SU-DHL-6 (cell line): ENCODE data around the gene KRTAP5-4.
"Not testable (repeated sequence)": the region's sequence is repeated elsewhere in the genome, so short reads cannot be mapped to it uniquely, and the experiment has no call there.

Experiments
- H2AFZ ChIP-seq: fragments of 200-600 bp; sonication (generic); 2 replicates; pipeline ENCODE4 v1.6.1; 2014; ENCODE audit warnings: low read depth, mild to moderate bottlenecking, moderate library complexity, mixed read lengths, antibody characterized with exemption, low read length; ENCODE audit not compliant: severe bottlenecking
- H3F3A ChIP-seq: fragments of 200-600 bp; shearing (Covaris generic); 2 replicates; pipeline ENCODE4 v1.6.0; 2016; ENCODE audit warnings: antibody characterized with exemption, mild to moderate bottlenecking; ENCODE audit not compliant: insufficient read depth
- H3K27ac ChIP-seq: fragments of 200-600 bp; sonication (generic); 2 replicates; pipeline ENCODE4 v1.5.1; 2016; ENCODE audit warnings: low read depth, mild to moderate bottlenecking, low read length, moderate library complexity, mixed read lengths
- H3K27me3 ChIP-seq: fragments of 200-600 bp; sonication (generic), shearing (Covaris generic); 2 replicates; pipeline ENCODE4 v1.6.0; 2014; ENCODE audit warnings: mild to moderate bottlenecking, low read length
- H3K36me3 ChIP-seq: fragments of 200-600 bp; sonication (generic); 2 replicates; pipeline ENCODE4 v1.6.1; 2014; ENCODE audit warnings: mild to moderate bottlenecking, low read length, mixed read lengths
- H3K4me2 ChIP-seq: fragments of 300-600, 200-600 bp; shearing (Covaris generic), sonication (generic); 2 replicates; pipeline ENCODE4 v1.6.0; 2014; ENCODE audit warnings: low read length, low read depth, mild to moderate bottlenecking; ENCODE audit not compliant: poor library complexity, severe bottlenecking
- H3K4me3 ChIP-seq: fragments of 200-600 bp; sonication (generic); 2 replicates; pipeline ENCODE4 v1.5.1; 2014; ENCODE audit warnings: antibody characterized with exemption, low read length, mild to moderate bottlenecking, mixed read lengths; ENCODE audit not compliant: insufficient read depth, poor library complexity, severe bottlenecking
- H3K79me2 ChIP-seq: fragments of 200-600 bp; sonication (generic); 2 replicates; pipeline ENCODE4 v1.6.1; 2014; ENCODE audit warnings: mild to moderate bottlenecking, low read length, moderate library complexity; ENCODE audit not compliant: insufficient read depth
- H3K9ac ChIP-seq: fragments of 200-600 bp; sonication (generic); 2 replicates; pipeline ENCODE4 v1.7.0; 2014; ENCODE audit warnings: mild to moderate bottlenecking, low read length
- H3K9me2 ChIP-seq: fragments of 200-600 bp; sonication (generic); replicated peaks from 2 replicates; pipeline ENCODE4 v1.6.1; 2014; ENCODE audit warnings: low read length; ENCODE audit not compliant: insufficient read depth
- H3K9me3 ChIP-seq: fragments of 200-600 bp; sonication (generic); 2 replicates; pipeline ENCODE4 v1.6.1; 2014; ENCODE audit warnings: low read length, mixed read lengths; ENCODE audit not compliant: insufficient read depth
- H4K20me1 ChIP-seq: fragments of 200-600 bp; sonication (generic); 2 replicates; pipeline ENCODE4 v1.6.1; 2014; ENCODE audit warnings: low read depth, mild to moderate bottlenecking, antibody characterized with exemption, low read length, moderate library complexity, mixed read lengths
- EZH2phosphoT487 ChIP-seq: fragments of 200-600 bp; sonication (generic), shearing (Covaris generic); conservative IDR thresholded peaks from 2 replicates; pipeline ENCODE4 v1.6.1; 2018; ENCODE audit warnings: mild to moderate bottlenecking, antibody characterized with exemption, low read length, moderate library complexity, mixed read lengths
- TF ChIP-seq, protein P1 (sequence below): fragments of 200-600 bp; sonication (generic); IDR thresholded peaks from one replicate; pipeline ENCODE4 v1.5.1; 2017; ENCODE audit warnings: antibody characterized with exemption, mild to moderate bottlenecking, low read length, moderate library complexity; ENCODE audit not compliant: insufficient read depth, poor library complexity, severe bottlenecking

KRTAP5-4 gene

DNA sequence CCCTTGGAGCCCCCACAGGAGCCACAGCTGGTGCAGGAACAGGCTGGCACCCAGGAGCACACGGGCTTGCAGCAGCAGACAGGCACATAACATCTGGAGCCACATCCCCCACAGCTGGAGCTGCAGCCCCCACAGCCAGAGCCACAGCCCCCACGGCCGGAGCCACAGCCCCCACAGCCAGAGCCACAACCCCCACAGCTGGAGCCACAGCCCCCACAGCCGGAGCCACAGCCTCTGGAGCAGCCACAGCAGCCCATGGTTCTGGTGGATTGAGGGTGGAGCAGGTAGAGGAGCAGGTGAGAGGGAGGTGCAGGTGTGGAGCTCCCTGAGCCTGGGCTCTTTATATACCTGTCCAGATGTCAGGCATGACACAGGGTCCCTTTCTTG, 24.0 kb downstream of the KRTAP5-4 start, which contains the start of gene KRTAP5-2:
Gene KRTAP5-2, minus strand, starts transcription at position 301 of the 387 bp plus-strand sequence. Its CDS starts 44 bp downstream, at position 257.
- H3K79me2 ChIP-seq, result no peaks in the 10 kb centered on the region
- no peak within 1 kb of the TSS for H3K9ac ChIP-seq
- no peak within 1 kb of the TSS for H3K27ac ChIP-seq
- TF ChIP-seq EZH2phosphoT487, result no peak
- TF ChIP-seq, protein P1, sequence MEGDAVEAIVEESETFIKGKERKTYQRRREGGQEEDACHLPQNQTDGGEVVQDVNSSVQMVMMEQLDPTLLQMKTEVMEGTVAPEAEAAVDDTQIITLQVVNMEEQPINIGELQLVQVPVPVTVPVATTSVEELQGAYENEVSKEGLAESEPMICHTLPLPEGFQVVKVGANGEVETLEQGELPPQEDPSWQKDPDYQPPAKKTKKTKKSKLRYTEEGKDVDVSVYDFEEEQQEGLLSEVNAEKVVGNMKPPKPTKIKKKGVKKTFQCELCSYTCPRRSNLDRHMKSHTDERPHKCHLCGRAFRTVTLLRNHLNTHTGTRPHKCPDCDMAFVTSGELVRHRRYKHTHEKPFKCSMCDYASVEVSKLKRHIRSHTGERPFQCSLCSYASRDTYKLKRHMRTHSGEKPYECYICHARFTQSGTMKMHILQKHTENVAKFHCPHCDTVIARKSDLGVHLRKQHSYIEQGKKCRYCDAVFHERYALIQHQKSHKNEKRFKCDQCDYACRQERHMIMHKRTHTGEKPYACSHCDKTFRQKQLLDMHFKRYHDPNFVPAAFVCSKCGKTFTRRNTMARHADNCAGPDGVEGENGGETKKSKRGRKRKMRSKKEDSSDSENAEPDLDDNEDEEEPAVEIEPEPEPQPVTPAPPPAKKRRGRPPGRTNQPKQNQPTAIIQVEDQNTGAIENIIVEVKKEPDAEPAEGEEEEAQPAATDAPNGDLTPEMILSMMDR, result no peak
- H4K20me1 ChIP-seq, result no peaks in the 10 kb centered on the region
- H3F3A ChIP-seq, result no peaks in the 10 kb centered on the region
- H3K9me2 ChIP-seq, result no peaks in the 10 kb centered on the region
- H3K4me3 ChIP-seq, result no peak within 1 kb of the TSS
- H3K36me3 ChIP-seq, result no peaks in the 10 kb centered on the region
- no peak within 1 kb of the TSS for H3K4me2 ChIP-seq
- H2AFZ ChIP-seq, result no peak within 1 kb of the TSS
- no peaks in the 10 kb centered on the region for H3K9me3 ChIP-seq
- H3K27me3 ChIP-seq, result no peaks in the 10 kb centered on the region

DNA sequence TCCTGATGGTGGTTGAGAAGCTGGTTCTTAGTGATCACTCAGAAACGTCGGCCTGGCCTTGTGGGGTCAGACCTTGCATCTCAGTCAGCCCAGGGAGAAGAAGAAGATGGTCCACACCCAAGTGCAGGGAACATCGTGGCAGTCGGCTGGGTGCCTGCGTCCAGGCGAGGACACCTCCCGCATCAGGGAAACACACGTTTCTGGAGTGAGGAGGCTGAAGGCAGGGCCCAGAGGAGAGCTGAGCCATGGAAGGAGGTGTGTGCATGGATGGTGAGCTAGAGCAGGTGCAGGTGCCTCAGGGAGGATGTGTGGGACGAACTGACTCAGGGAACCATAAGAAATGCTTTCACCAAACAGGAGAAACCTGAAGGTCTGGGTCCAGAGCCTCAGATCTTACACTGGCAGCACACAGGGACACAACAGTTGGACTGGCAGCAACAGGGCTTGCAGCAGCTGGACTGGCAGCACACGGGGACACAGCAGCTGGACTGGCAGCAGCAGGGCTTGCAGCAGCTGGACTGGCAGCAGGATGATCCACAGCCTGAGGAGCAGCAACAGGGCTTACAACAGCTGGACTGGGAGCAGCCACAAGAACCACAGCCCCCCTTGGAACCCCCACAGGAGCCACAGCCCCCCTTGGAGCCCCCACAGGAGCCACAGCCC, 24.5 kb downstream of the KRTAP5-4 start:
- no peaks in the 10 kb centered on the region for H3K36me3 ChIP-seq
- no peak overlapping the region for H3K4me3 ChIP-seq
- H3K9me3 ChIP-seq, result no peaks in the 10 kb centered on the region
- H3K27ac ChIP-seq, result no peak overlapping the region
- no peak overlapping the region for H3K9ac ChIP-seq
- H3K27me3 ChIP-seq, result no peaks in the 10 kb centered on the region
- no peak overlapping the region for H3K4me2 ChIP-seq
- H3K79me2 ChIP-seq, result no peaks in the 10 kb centered on the region
- TF ChIP-seq, protein P1, result no peak
- no peak for TF ChIP-seq EZH2phosphoT487
- no peaks in the 10 kb centered on the region for H3F3A ChIP-seq
- H2AFZ ChIP-seq, result no peak overlapping the region
- no peaks in the 10 kb centered on the region for H3K9me2 ChIP-seq
- no peaks in the 10 kb centered on the region for H4K20me1 ChIP-seq

DNA sequence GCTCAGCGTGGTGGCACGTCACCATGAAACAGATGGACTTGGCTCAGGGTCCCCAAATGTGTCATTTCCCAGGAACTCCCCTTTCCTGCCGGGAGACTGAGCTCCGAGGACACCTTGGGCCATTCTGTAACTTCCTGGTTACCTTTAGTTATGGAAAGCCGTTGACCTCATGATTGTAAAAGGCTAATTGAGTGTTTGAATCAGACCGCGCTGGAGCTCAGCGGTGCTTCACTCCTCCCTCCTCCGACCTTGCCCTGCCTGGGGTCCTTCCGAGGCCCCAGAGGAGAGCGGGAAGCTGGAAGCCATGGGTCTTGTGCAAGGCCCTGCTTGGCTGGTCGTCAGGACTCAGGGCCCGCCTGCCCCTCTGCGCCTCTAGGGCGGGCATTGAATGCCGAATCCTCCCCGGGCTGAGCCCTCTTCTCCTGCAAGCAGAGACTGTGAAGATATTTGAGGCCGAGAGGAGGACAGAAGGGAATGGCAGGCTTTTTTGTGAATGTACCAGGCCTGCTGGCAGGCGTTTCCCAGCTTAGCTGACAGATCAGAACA, 25.3 kb downstream of the KRTAP5-4 start:
- not testable (repeated sequence) for H3K9me2 ChIP-seq, H2AFZ ChIP-seq, H3F3A ChIP-seq, H3K4me2 ChIP-seq, H3K36me3 ChIP-seq, H3K9ac ChIP-seq, H3K79me2 ChIP-seq, H3K27me3 ChIP-seq, H3K9me3 ChIP-seq, H4K20me1 ChIP-seq, H3K4me3 ChIP-seq, H3K27ac ChIP-seq

DNA sequence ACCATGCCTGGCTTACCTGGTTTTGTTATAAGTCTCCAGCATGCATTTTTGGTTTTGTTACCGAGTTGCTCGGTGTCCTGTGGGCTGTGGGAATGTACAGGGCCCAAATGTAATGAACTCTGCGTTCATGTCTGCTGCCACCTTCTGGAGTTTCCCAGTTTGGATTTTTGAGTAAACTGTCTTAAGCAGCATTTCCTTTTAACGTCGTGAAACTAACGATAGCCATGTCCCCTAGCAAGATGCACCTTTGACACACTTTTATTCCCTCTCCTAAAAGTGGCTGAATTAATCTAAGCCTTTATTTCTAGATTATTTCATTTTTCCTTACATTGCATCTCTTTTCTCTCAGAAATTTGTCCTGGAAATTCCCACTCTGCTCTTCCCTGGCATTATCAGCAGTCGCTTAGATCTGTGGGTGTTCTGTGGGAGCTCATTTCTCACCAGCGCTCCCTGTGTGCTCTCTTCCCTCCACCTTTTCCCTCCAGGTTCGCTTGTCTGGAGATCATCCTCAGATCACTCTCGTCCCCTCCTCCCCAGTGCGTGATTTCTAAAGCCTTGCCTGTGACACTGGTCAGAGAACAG, 25.9 kb downstream of the KRTAP5-4 start:
- H3K9ac ChIP-seq, H3K9me3 ChIP-seq, H4K20me1 ChIP-seq, H3K9me2 ChIP-seq, H3F3A ChIP-seq, H3K27ac ChIP-seq, H3K4me3 ChIP-seq, H3K79me2 ChIP-seq, H3K27me3 ChIP-seq, H2AFZ ChIP-seq, H3K36me3 ChIP-seq, H3K4me2 ChIP-seq: not testable (repeated sequence)
